Activated effector memory CD4-positive, alpha-beta T cell treated with anti-CD3 and anti-CD28 coated beads, Interleukin-2, amount 50 U/mL, for 16 hours (primary cell): ENCODE measurements around the gene PDE6H.

Experiments used
- DNase-seq: peaks from one replicate; pipeline ENCODE4 v3.0.0-alpha.2; 2020

Gene PDE6H

DNA sequence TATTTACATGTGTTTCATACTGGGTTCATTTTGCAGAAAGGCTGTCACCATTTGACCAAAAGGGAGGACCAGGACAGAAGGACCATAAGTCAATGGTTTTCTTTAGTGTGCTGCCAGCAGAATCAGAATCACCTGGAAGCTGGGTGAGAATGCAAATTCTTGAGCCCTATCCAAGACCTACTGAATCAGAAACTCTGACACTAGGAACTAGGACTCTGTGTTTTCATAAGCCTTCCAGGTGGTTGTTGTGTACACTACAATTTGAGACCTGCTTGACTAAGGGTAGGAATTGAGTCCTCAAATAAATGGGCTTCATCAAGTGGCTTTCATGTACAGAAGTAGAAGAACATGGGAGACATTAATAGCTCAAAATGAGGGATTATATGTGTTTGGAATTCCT is 32.2 kb downstream of the PDE6H start:
- DNase-seq: no peak

DNA sequence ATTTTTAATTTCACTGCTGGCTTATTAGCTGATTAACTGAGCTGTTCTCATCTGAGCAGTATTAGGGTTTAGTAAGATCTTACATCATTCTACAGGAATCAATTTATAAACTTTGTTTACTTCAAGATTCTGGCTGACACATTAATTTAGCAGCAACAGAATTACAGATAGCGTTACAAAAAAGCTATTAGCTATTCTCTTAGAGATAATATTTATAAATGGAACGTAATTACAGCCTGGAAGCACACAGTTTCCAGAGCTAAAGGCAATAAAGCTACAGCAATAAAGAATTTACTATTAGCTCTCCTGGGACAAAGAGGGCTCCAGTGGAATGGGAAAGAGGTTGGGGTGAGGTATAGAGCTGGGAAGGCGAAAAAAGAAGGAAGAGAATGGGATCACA is 34.7 kb downstream of the PDE6H start:
- DNase-seq: no peak

DNA sequence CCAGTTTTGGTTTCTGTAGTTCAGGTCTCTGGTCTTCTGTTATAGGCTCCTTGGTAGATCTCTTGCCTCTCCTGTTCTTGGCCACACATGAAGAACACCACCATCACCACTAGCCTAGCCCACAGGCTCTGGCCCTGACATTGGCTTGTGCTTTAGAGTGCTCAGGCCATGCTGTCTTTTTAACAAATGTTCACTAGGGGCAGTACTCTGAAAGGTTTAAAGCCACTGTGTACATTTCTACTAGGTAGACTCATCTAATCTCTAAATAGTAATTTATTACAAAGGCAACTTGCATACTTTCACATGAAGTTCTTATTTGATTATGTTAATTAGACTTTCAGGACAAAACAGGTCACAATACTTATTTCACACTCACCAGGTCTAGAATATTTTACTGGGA is 38.3 kb downstream of the PDE6H start:
- DNase-seq: no peak

DNA sequence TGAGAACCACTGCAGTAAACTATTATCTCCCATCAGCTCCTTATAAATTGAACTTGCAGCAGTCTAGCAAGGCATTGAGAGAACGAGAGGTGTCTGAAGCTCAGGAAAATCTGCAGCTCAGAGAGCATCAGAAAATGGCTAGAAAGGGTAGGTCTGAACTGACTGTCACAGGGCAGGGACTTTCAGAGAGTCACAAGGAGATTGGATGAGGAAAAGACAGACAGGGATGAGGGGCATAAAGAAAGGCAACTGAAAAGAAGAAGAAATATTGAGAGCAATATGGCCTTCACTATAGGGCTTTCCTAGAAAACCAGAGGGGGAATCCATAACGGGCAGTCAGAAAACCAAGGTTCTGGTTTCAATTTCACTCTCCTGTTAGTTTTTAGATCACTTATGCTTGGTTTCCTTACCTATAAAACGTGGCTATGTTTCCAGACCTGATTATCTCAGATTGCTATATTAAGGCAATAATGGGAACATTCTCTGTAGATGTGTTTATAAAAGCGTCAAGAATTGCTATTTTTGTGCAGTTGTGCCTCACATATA is 40.9 kb downstream of the PDE6H start:
- no peak for DNase-seq

DNA sequence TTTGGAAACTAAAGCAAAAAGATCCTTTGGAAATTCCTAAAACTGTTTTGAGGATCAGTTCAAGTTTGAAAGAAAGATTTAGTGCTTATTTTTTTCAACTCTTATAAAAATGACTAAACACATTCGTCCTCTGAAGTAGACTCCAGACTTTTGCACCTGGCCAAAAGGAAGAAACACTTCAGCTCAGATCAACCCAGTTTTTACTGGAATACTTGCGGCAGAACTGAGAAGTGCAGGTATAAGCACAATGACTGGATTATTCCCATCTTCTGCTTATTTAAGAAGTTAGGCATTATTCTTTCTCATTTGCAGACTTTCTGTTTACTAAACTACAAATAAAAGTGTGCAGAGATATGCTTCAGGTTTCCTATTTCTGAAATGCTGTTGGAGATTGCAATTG is 41.9 kb downstream of the PDE6H start:
- DNase-seq: no peak

DNA sequence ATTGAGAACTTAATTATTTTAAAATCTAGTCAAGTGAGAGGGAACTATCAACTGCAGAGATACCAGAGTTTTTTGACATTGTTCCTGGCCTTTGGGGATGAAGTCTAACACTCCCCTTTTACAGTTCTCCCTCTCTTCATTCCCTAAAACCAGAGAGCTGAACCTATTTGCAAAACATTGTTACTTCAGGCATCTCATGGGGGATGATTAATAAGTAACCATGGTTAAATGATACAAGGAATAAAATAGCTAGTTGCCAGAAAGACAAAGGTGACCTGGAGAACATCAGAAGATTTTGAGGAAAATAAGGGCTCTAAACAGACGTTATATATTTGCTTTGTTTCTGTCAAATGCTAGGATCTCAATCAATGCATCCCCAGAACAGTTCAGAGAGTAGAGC is 42.3 kb downstream of the PDE6H start:
- no peak for DNase-seq

DNA sequence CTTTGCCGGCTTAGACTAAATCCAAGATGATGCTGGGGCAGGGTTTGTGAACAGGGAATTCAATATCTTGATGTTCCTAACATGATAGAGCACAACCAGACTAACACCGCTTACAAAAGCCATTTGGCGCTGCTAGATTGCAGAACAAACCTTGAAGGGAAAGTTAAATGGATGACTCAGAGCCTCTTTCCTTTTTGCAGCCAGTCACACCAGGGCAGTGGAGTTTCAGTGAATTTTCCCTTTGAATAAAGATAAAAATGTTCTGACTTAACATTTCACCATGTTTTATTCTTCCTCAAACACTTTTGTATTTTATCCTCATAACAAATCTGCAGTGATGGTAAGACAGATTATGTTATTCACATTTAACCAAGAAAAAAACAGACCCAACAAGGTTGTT is 47.3 kb downstream of the PDE6H start:
- no peak for DNase-seq
